Motor neuron (in vitro differentiated cells): ENCODE data around the gene HPN. TPM values are rescaled to one million over a fixed set of nuclear protein-coding genes. Genes with fewer than 3 reads are reported as not detected.

Experiments used
- ATAC-seq, 8 experiments: fragments of 200-7000 bp; cut with Tn5 transposase; replicated peaks in 6 of 8; 2 replicates each; pipeline ENCODE4 v1.8.0; 2021; ENCODE audit warnings: mild to moderate bottlenecking in 8 of 8, moderate library complexity in 8 of 8
- H3K27ac ChIP-seq, 2 donors: fragments of 250-450 bp; sonication (Bioruptor Pico); 2 replicates each; pipeline ENCODE4 v1.9.0; 2021; ENCODE audit warnings: antibody characterized with exemption in 2 of 2, mild to moderate bottlenecking in 2 of 2, moderate library complexity in 1 of 2
- H3K4me1 ChIP-seq, 2 donors: fragments of 250-450 bp; sonication (Bioruptor Pico); replicated peaks in 1 of 2; 2 replicates each; pipeline ENCODE4 v1.6.1; 2021; ENCODE audit warnings: antibody characterized with exemption in 2 of 2, mild to moderate bottlenecking in 2 of 2, moderate library complexity in 1 of 2
- H3K4me3 ChIP-seq, 5 donors: fragments of 250-450 bp; sonication (Bioruptor Pico); 2 replicates each; pipeline ENCODE4 v1.9.0; 2021; ENCODE audit warnings: antibody characterized with exemption in 5 of 5, mild to moderate bottlenecking in 5 of 5, moderate library complexity in 4 of 5
- WGBS, 10 experiments: fragments of 450-650 bp; shearing (Covaris generic); methylation state at CpG; one replicate each; pipeline ENCODE4 v1.0.0; 2022; 5-methylcytosine and 5-hydroxymethylcytosine counted together
- in situ Hi-C, 9 experiments: fragments of 400-800 bp; cut with MboI; loops; one replicate each; pipeline ENCODE4 v1.15.0; 2021; ENCODE audit warnings: low sequenced_read_pairs in 9 of 9, low pct_unique_long_range_greater_than_20kb in 2 of 9; ENCODE audit not compliant: unreplicated experiment in 9 of 9
- total RNA-seq, 8 experiments: library from RNA; unstranded; fragments of 300-600 nt; gene quantifications; 2 replicates each; pipeline versions ENCODE4 v1.2.3 to v1.2.4, GENCODE V29; 2022

HPN gene
- total RNA-seq, 8 experiments from 2014 or later = 0.09 to 0.95 (median 0.45) TPM; not detected in 1

DNA sequence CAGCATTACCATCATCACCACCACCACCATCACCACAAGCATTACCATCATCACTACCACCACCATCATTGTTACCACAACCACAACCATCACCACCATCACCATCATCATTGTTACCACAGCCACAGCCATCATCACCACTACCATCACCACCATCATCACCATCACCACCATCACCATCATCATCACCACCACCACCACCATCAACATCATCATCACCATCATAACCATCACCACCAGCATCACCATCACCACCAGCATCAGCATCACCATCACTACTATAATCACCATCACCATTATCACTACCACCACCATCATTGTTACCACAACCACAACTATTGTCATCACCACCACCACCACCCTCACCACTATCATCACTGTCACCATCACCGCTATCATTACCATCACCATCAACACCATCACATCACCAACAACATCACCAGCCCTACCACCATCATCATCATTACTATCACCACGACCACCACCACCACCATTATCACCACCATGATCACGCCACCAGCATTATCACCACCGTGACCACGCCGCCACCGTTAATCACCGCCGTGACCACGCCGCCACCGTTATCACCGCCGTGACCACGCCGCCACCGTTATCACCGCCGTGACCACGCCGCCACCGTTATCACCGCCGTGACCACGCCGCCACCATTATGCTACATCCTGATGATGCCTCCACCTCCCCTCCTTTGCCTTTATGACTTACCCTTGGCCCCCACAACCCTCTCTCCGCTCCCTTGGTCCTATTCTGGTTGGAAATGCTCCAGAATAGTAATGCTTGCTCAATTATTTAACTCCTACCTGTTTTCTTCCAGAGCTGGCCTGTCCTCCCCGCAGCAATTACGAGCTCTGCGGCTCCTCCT is 64.1 kb downstream of the HPN start:
- ATAC-seq = no peak
- in situ Hi-C loops = no loop called here
- Histone ChIP-seq H3K27ac (no peak overlapping the region), H3K4me1 (no peaks in the 10 kb centered on the region), H3K4me3 (no peak overlapping the region)
- WGBS, 10 experiments = 77 to 98% (median 86%) methylated on average over 6 to 25 of the region's 30 CpGs; no CpG with 5 or more reads in 1 of the 10 experiments

DNA sequence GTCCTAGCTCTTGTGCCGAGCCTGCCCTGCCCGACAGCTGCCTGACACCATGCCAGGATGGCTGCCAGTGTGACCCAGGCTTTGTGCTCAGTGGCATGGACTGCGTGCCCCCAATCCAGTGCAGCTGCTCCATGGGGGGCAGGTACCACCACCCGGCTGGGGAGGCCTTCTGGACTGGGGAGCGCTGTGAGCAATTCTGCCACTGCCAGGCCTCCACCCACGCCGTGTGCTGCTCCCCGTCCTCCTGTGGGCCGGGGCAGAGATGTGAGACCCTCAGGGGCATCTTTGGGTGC is 64.7 kb downstream of the HPN start:
- H3K27ac ChIP-seq = no peak overlapping the region
- in situ Hi-C loops = no loop called here
- 76 to 100% (median 88%) methylated on average over 1 to 4 of the region's 9 CpGs; no CpG with 5 or more reads in 4 of the 10 experiments for WGBS, 10 experiments
- peaks cover 0 to 3% of the 10 kb centered on the region in 2 donors for H3K4me1 ChIP-seq
- ATAC-seq = no peak
- no peak overlapping the region for H3K4me3 ChIP-seq

DNA sequence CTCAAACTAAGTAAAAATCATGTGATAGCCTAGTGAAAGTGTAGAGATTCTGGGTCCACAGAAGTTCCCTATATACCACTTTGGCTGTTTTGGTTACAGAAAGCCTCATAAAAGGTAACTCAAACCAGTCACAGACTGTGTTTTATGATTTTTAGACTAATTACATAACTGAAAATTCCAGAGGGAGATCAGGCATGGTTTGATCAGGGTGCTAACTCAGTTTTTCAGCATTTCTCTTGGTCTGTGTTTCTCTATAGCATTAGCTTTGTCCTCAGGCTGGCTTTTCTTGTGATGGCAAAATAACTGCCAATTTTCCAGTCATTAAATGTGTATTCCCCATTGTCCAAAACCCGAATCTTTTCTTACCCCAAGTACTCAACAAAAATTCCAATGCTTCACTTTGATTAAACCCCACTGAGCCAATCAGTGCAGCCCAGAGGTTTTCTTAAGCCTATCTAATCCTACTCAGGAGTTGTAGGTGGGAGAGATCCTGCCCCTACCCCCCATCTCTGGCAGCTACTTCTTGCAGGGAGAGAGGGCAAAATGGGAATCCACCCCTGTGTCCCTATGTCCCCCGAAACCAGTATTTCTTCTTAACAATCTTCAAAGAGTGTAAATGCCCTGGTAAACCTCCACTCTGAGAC is 65.5 kb downstream of the HPN start:
- no peak for ATAC-seq
- in situ Hi-C loops = no loop called here
- no peak overlapping the region for H3K4me3 ChIP-seq
- H3K4me1 ChIP-seq = peaks cover 0 to 3% of the 10 kb centered on the region in 2 donors
- 75 to 100% (median 94%) methylated on average over 1 of the region's 2 CpGs; no CpG with 5 or more reads in 2 of the 10 experiments for WGBS, 10 experiments
- H3K27ac ChIP-seq = no peak overlapping the region

DNA sequence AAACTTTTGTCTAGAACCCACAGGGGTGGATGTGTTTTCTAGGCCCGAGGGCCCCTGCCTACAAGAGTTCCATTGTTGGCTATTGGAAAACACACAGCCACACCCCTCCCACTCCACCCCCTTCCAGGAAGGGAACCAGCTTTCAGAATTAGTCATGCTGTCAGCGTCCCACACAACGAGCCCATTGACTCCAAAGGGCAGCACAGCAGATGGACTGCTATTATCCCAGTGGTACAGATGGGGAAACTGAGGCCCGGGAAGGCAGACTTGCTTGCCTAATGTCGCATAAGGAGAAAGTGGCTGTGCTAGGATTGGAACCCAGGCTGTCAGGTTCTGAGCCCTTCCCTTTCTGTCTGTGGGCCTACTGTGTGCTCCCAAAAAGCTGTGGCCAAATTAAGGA is 66.0 kb downstream of the HPN start:
- 0 to 29% (median 24%) methylated on average over 1 to 4 of the region's 5 CpGs; no CpG with 5 or more reads in 6 of the 10 experiments for WGBS, 10 experiments
- Histone ChIP-seq H3K27ac (no peak overlapping the region), H3K4me3 (no peak overlapping the region), H3K4me1 (peaks cover 0 to 3% of the 10 kb centered on the region in 2 donors)
- peak in 3 of 8 experiments; percentile 71 to 97 (median 96) for ATAC-seq
- in situ Hi-C loops = no loop called here

DNA sequence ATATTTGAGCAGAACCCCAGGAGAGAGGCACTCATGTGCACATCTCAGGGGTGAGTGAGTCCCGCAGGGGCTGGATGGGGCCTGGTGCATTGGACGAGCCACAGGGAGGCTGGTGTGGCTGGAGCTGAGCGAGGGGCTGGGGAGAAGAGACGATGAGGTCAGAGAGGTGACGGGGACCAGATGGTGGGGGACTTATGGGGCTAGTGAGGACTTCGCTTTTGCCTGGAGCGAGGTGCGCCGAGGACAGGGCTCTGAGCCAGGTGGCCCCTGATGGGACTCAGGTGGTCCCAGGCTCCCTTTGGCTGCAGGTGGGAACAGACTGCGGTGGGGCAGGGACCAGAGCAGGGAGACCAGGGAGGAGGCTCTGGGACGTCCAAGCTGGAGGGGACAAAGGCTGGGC is 67.2 kb downstream of the HPN start:
- H3K27ac ChIP-seq = no peak overlapping the region
- ATAC-seq = no peak
- in situ Hi-C loops = no loop called here
- no peak overlapping the region for H3K4me3 ChIP-seq
- peaks cover 0 to 3% of the 10 kb centered on the region in 2 donors for H3K4me1 ChIP-seq
- 88 to 100% methylated on average over 1 to 3 of the region's 11 CpGs; no CpG with 5 or more reads in 8 of the 10 experiments for WGBS, 10 experiments

DNA sequence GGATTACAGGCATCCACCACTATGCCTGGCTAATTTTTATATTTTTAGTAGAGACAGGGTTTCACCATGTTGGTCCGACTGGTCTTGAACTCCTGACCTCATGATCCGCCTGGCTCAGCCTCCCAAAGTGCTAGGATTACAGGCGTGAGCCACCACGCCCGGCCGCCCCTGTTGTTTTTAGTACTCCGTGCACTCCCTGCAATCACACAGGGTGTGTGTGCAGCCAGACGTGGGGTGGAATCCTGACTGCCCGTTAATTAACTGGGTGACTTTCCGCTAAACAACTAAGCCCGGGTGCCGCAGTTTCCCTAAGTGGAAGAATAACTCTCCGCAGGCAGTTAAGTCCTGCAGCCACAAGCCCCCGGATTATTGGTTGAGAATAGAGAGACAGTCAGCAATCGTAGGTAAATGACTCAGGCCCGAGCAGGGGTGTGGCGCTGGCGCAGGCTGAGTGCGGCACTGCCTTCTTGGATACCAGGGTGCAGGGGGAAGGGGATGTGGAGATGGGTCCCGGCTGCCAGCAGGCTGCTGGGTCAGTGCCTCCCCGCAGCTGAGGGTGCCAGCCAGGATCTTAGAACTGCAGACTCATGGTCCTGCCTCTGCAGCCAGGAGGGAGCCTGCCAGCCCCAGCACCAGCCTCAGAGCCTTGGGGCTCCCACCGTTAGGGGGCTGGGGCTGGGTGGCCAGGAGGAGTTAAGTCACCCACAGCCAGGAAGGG is 68.0 kb downstream of the HPN start:
- whole genome bisulfite sequencing, 10 experiments = 40 to 92% (median 68%) methylated on average over 1 to 15 of the region's 22 CpGs; no CpG with 5 or more reads in 5 of the 10 experiments
- H3K4me3 ChIP-seq = no peak overlapping the region
- ATAC-seq = peak in 1 of 8 experiments; percentile 11
- in situ Hi-C loops = no loop called here
- H3K27ac ChIP-seq = no peak overlapping the region
- H3K4me1 ChIP-seq = peaks cover 0 to 6% of the 10 kb centered on the region in 2 donors

DNA sequence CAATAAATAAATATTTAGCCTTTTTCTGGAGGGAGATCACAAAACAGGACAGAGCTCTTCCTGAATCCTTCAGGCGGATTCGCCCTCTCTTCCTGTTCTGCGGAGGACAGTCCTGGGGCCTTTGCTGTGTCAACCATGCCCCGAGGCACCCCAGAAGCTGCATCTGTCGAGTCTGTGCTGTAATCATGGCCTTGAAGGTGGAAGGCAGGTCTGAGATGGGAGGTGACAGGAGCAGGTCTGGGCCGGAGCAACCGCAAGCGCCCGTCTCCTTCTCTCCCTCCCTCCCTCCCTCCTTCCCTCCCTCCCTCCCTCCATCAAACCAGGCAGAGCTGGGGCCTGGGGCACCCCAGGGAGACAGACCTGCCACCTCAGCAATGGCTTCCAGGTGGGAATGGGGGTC is 69.5 kb downstream of the HPN start:
- peaks cover 5 to 16% of the 10 kb centered on the region in 2 donors for H3K4me1 ChIP-seq
- no peak overlapping the region for H3K27ac ChIP-seq
- WGBS, 10 experiments = 57 to 100% (median 76%) methylated on average over 1 to 4 of the region's 9 CpGs; no CpG with 5 or more reads in 4 of the 10 experiments
- ATAC-seq = no peak
- in situ Hi-C loops = no loop called here
- H3K4me3 ChIP-seq = no peak overlapping the region

DNA sequence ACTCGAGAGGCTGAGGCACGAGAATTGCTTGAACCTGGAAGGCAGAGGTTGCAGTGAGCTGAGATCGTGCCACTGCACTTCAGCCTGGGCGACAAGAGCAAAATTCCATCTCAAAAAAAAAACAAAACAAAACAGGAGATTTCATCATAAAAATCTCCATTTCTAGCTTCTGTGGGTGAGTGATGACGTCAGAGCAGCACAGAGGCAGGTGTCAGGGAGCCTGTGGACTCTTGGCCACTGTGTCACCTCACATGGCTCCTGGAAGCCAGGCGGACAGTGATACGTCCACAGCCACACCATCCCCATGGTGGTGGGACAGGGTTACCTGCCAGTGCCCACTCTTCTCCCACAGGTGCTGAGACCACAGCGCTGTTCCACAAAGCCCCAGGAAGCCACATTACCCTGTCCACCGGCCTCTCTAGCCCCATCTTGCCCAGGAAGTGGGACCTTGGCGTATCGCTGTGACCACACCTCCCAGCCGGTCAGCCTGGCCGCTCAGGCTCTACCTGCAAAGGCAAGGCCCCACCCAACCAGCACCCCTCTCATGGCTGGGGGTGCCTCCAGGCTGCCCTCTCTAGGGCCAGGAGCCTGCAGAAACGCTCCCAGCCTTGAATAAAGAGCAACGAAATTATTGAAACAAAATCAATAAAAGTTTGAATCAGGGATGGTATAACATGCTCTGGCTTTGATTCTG is 71.6 kb downstream of the HPN start:
- Histone ChIP-seq H3K27ac (no peak overlapping the region), H3K4me1 (peaks cover 12 to 23% of the 10 kb centered on the region in 2 donors), H3K4me3 (no peak overlapping the region)
- in situ Hi-C loops = no loop called here
- WGBS, 10 experiments = 40 to 87% (median 83%) methylated on average over 1 to 6 of the region's 15 CpGs; no CpG with 5 or more reads in 3 of the 10 experiments
- ATAC-seq = no peak

DNA sequence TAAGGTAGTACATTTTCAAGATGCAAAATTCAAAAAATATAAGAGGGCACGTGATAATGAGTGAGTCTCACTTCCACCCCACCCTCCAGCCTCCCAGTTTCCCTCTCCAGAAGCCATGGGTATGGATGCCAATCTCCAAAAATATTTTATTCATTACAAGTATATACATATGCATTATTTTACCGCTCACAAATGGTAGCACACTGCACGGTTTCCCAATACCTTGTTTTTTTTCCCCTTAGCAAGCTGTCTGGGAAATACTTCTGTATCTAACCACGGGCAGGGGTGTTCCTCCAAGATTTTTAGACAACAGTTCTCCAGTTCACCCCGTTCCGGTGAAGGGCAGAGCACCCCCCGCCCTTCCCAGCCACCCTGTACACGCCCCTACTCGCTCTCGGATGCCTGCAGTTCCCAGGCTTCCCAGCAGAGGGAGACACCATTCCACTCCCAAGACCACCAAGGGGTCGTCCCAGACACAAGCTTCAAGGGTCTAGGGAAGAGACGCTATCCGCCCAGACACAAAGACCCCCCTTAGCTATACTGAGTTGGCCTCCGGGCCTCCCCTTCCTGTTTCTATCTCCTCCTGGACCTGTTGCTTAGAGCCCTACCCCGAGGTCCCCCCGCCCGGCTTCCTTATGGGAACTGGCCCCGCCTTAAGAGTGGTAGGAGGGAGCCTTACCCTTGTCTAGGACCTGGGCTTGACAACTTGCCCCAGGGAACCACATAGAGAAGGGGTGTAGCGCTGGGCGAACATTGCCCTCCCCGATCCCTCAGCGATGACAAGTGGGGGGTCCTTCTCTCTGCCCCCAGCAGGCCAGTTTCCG is 73.0 kb downstream of the HPN start:
- in situ Hi-C loops = no loop called here
- Histone ChIP-seq H3K4me3 (peak overlapping the region in 1 of 5 donors; percentile 1), H3K4me1 (peaks cover 12 to 23% of the 10 kb centered on the region in 2 donors), H3K27ac (no peak overlapping the region)
- peak; percentile 73 to 91 (median 78) for ATAC-seq
- 0 to 100% (median 27%) methylated on average over 1 to 6 of the region's 23 CpGs for WGBS, 10 experiments

DNA sequence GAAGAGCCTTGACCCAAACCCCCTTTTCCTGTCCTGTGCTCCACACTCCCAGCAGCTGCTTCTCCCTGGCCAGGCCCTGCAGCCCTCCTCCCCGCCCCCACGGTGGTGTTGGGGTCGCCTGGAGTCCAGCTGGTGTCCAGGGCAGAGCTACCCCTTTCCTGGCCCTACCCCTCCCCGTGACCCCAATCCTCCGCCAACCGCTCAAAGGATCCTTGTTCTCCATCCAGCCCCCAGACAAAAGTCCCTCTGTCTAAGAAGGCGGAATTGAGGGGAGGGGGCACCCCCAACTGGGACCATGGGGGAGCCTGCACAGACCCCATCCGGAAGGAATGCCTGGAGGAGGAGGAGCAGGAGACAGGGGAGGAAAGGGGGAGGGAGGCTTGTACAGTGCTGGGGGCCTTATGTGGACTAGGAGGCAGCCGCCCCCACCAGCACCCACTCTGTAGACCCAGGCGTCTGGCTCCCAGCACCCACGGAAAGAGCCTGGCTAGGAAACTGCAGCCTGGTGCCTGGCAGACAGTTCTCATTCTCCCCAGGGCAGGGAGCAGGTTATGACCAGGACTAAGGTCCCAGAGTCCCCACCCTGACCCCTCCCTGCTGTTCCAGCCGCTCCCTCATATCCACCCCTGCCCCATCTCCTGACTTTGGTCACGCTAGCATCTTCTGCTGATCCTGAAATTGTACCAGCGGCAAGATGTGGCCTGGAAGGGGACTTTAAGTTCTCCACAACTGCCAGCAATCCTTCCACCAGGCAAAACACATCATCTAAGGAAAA is 73.8 kb downstream of the HPN start, which contains the start of gene FXYD3:
Gene FXYD3, plus strand, starts transcription at position 647 of the 775 bp plus-strand sequence. CDS start 3,554 bp downstream, outside the sequence.
- H3K4me1 ChIP-seq = peaks cover 12 to 23% of the 10 kb centered on the region in 2 donors
- peak in 4 of 8 experiments; percentile 2 to 27 (median 22) for ATAC-seq
- no peak within 1 kb of the TSS for H3K27ac ChIP-seq
- peak within 1 kb of the TSS in 1 of 5 donors; percentile 1 for H3K4me3 ChIP-seq
- in situ Hi-C loops = no loop called here
- 60 to 100% methylated on average over 1 of the region's 14 CpGs; no CpG with 5 or more reads in 8 of the 10 experiments for WGBS, 10 experiments
